ENCODE data around the gene LINGO1.
A peak's percentile ranks its signal among the peaks of the same experiment; 100 is the strongest.

Gene LINGO1

GRCh38 chr15:77633134-77633912 is 611 bp upstream of the LINGO1 start:
- peak; percentile 24 to 72 (median 36) for DNase-seq (ENCODE audit: low read depth in 3 of 3)

GRCh38 chr15:77631745-77632533 is 773 bp downstream of the LINGO1 start:
- DNase-seq (ENCODE audit: low read depth in 3 of 3) = no peak

- DNase-seq (ENCODE audit: low read depth in 3 of 3) = no peak
Observed at GRCh38 chr15:77630956-77631744, 1.6 kb downstream of the LINGO1 start.

- no peak for DNase-seq (ENCODE audit: low read depth in 3 of 3)
Observed at GRCh38 chr15:77630056-77630455, 2.7 kb downstream of the LINGO1 start.

- no peak for DNase-seq (ENCODE audit: low read depth in 3 of 3)
Observed at GRCh38 chr15:77629070-77630030, 3.4 kb downstream of the LINGO1 start.

- no peak for DNase-seq (ENCODE audit: low read depth in 3 of 3)
Observed at GRCh38 chr15:77628010-77628409, 4.7 kb downstream of the LINGO1 start.

GRCh38 chr15:77627581-77627980 is 5.1 kb downstream of the LINGO1 start:
- no peak for DNase-seq (ENCODE audit: low read depth in 3 of 3)

GRCh38 chr15:77627067-77627466 is 5.6 kb downstream of the LINGO1 start:
- no peak for DNase-seq (ENCODE audit: low read depth in 3 of 3)

GRCh38 chr15:77626002-77626401 is 6.7 kb downstream of the LINGO1 start:
- no peak for DNase-seq (ENCODE audit: low read depth in 3 of 3)

- DNase-seq (ENCODE audit: low read depth in 3 of 3) = no peak
Observed at GRCh38 chr15:77625376-77625775, 7.3 kb downstream of the LINGO1 start.

GRCh38 chr15:77624868-77625267 is 7.8 kb downstream of the LINGO1 start:
- DNase-seq (ENCODE audit: low read depth in 3 of 3) = no peak

- DNase-seq (ENCODE audit: low read depth in 3 of 3) = no peak
Observed at GRCh38 chr15:77623755-77624524, 8.8 kb downstream of the LINGO1 start.

- DNase-seq (ENCODE audit: low read depth in 3 of 3) = no peak
Observed at GRCh38 chr15:77622934-77623754, 9.6 kb downstream of the LINGO1 start.

GRCh38 chr15:77622209-77622933 is 10.3 kb downstream of the LINGO1 start:
- no peak for DNase-seq (ENCODE audit: low read depth in 3 of 3)

- no peak for DNase-seq (ENCODE audit: low read depth in 3 of 3)
Observed at GRCh38 chr15:77621847-77622208, 10.9 kb downstream of the LINGO1 start.

- no peak for DNase-seq (ENCODE audit: low read depth in 3 of 3)
Observed at GRCh38 chr15:77620960-77621647, 11.6 kb downstream of the LINGO1 start.

- no peak for DNase-seq (ENCODE audit: low read depth in 3 of 3)
Observed at GRCh38 chr15:77620297-77620696, 12.4 kb downstream of the LINGO1 start.

- no peak for DNase-seq (ENCODE audit: low read depth in 3 of 3)
Observed at GRCh38 chr15:77619883-77620282, 12.8 kb downstream of the LINGO1 start.
